Measurements from ENCODE around the gene TXNDC11. TPM values are rescaled to one million over a fixed set of nuclear protein-coding genes. Genes with fewer than 3 reads are reported as not detected.

TXNDC11 gene
- total RNA-seq, 1 donor from 2014 or later: 32.7 TPM

DNA sequence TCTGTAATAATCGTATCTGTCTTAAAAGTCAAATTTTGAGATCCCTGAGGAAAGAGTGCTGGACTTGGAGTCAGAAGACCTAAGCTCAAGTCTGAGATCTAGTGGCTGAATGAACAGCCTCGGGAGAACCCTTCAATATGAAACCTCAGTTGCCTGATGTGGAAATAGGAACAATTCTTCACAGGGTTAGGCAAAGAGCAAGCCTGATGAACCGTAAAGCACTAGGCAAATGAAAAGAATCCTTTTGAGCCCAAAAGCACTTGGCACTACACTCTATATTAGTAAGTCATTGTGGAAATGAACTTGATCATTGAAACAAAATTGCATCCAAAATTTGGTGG lies 20.2 kb downstream of the TXNDC11 start:
- no peak for DNase-seq (ENCODE audit: low read depth in 2 of 2)

DNA sequence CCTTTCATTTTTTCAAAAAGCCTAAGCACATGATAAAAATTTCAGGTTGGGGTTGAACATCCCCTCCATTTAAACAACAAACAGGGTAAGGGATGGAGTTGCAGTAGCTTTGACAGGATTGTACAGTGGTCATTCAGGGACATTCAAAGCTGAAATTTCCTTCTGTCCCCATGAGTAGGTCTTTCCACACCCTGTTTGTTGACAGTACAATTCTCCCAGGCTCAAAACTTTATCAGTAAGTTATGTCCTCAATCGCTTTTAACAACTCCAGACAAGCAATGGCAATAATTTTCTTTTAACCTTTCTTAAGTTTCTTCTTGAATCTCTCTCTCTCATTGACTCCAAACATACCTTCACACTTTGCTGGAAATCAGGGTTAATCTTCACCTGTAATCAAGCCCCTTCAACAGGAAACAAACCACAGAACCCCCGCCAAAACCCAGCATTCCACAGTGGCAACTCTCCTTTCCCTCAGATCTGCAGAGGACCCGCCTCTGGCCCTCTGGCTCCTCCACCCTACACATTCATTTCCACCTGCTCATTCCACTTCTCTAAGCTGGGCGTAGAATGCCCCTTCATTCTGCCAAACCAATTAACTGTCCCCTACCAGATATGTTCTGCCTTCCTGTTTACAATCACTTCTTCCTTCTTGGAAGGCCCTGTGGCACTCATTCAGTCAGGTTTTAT lies 20.7 kb downstream of the TXNDC11 start:
- DNase-seq (ENCODE audit: low read depth in 2 of 2): no peak

DNA sequence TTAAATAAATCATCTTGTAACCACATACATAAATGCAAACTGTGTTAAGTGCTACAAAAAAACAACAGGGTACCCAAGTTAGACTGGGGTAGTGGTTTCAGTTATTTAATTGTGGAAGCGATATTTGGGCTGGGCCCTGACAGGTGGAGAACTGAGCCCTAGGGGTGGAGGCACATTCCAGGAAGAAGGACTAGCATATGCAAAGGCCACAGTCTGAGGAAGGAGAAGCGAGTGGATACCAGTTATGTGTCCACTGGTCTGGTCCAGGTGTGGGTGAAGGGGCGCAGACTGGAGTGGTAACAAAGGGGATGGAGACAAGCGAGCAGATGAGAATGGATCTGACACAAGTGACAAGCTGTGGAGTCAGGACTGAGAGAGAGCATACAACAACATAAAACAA lies 22.9 kb downstream of the TXNDC11 start:
- DNase-seq (ENCODE audit: low read depth in 2 of 2): no peak

DNA sequence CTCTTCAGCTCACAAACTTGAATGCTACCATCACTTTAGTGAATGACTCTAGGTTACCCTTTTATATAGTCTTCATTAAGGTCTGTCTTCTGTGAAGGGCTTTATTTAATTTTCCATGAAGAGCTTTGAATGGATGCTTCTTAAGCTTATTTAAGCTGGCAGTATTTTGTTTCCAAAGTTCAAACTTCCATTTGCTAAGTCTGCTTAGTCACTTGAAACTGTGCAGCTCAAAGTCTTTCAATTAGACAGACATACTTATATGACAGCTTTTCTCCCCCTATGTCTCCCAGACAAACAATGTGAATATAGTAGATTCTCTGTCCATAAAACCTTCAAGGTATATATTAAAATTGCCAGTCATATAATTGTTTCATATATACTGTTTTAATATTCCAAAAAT lies 23.5 kb downstream of the TXNDC11 start:
- DNase-seq (ENCODE audit: low read depth in 2 of 2): no peak

DNA sequence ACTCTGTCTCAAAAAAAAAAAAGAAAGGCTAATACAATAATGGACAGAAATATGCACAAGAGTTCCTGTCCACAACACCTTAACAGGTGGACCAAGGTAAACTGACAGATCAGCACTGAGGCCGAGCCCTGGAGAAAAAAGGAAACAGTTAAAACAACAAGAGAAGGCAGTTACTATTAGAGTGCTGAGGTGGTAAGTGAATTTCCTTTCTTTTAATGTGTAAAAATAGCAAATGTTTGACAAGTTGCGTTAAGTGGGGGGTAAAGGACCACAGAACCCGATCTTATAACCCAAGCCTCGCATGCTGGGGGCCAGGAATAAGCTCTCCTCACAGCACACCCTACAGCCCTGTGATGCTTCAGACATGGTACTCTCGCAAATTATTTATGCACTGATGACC lies 24.8 kb downstream of the TXNDC11 start:
- no peak for DNase-seq (ENCODE audit: low read depth in 2 of 2)

DNA sequence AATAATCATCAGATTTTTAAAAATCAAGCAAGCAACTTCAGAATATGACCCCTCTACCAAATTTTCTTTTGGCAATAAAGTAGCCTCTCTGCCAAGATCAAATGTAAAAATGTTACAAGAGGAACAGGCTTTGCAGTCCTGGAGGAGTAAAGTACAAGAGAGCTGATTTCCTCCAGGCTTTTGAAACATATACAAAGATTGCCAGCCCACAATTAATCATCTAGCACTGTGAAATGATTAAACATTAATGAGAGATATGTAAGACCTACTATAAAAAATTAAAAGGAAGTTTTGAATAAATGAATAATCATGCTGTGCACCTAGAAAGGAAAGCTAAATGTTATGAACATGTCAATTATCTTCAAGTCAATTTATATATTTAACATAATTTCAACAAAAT lies 26.3 kb downstream of the TXNDC11 start:
- no peak for DNase-seq (ENCODE audit: low read depth in 2 of 2)

DNA sequence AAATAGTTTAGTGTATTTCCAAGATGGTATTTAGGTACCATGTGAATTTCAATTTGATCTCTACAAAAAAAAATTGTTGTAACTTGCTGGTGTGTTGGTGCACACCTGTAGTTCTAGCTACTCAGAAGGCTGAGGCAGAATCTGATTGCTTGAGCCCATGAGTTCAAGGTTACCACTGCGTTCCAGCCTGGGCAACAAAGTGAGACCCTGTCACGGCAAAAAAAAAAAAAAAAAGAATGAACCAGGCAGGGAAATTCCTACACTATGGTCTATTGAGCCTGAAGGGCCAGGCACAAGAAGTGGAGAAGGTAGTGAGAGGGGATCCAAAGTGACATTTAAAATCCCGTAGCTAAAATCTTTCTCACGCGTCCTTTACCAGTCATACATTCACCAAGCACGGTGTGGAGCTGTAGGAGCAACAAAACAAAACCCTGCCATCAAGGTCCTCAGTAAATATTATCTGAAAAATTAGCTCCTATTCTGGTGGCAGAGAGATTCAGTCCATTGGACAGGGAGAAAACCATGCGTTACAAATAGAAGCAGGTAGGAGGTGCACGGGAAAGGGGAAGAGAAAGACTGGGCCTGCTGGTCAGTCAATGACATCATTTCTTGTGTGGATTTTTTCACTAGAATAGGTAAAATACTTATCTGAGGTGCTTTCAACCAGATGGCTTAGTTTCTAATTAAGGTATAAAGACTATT lies 27.3 kb downstream of the TXNDC11 start:
- DNase-seq (ENCODE audit: low read depth in 2 of 2): no peak

DNA sequence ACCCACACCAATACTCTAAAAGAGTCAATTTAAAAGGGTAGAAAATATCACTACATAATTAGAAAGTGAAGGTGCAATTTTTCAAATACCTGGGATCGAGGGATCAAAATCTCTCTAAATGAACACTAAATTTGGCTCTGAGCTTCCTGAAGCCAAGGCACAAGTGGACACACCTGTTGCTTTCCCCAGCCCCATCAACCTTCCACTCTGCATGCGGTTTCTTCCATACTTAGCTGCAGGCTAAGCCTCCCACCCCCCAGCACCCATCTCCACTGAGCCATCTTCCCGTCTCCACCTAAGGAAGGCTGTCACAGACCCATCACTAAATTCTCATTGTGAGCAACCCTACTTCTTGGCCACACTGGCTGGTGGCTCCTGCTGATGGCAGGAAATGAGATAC lies 30.5 kb downstream of the TXNDC11 start:
- DNase-seq (ENCODE audit: low read depth in 2 of 2): no peak

DNA sequence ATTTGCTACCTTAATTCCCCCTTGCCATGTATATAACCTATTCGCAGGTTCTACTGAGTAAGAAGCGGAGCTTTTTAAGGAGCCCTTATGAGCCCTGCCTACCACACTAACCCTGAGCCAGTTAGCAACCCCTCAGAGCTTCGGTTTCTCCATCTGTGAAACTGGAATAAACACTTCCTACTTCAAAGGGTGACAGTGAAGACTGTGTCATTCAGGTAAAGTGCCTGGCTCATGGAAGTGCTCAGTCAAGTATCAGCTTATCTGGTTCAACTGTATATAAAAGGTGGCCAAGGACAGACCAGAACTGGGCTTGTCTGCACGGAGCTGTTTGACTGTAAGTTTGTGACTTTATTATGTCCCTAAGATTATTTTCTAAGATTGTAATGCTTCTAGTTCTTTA lies 31.0 kb downstream of the TXNDC11 start:
- no peak for DNase-seq (ENCODE audit: low read depth in 2 of 2)

DNA sequence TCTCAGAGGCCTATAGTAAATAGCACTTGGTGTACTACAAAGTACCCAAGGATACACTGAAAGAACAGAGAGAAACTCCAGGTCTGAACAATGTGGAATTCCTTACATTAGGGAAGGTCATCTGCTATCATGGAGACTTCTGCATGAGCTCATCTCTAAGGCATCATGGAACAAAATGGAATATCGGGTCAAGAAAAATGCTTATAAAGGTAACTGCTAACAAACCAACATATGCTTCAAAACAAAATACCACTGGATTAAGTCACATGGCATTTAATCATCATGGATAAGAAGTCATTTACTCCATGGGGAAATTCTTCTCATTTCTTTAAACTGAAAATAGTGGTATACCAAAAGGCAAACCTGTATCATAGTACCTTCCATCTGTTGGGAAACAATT lies 34.2 kb downstream of the TXNDC11 start:
- DNase-seq (ENCODE audit: low read depth in 2 of 2): no peak

DNA sequence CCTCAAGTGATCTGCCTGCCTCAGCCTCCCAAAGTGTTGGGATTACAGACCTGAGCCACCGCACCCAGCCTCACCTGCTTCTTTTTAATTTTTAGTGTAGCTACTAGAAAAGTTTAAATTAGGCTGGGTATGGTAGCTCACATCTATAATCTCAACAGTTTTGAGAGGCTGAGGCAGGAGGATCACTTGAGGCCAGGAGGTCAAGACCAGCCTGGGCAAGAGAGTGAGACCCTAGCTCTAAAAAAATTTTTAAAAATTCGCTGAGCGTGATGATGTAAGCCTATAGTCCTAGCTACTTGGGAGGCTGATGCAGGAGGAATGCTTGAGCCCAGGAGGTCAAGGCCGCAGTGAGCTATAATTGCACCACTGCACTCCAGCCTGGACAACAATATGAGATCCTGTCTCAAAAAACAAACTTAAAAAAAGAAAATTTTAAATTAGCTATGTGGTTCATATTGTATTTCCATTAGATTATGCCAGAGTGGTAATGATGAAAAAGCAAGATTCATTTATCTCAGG lies 34.9 kb downstream of the TXNDC11 start:
- DNase-seq (ENCODE audit: low read depth in 2 of 2): no peak

DNA sequence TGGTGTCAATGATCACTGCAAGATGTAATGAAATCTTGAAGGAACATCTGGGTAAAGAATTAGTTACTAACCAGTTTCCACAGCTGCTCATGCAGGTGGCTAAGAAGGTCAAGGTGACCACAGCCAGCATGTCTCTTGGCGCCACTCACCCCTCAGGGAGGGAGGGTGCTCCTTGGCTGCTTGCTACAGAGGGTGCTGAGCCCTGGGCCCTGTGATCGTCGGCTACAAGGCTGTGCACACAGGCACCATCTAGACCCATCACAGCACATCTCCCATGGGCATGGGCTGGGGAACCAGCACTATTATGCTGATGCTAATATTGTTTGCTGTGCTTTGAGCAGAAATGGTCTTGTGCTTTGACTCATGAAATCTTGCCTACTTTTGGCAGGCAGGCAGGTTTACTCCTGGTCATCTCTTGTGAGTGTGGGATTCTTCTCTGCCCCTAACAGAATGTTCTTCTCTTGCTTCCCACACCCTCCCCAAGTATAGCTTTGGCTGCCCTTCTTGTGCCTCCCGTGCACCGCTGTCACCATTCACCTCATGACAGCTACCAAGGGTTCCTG lies 36.4 kb downstream of the TXNDC11 start:
- no peak for DNase-seq (ENCODE audit: low read depth in 2 of 2)

DNA sequence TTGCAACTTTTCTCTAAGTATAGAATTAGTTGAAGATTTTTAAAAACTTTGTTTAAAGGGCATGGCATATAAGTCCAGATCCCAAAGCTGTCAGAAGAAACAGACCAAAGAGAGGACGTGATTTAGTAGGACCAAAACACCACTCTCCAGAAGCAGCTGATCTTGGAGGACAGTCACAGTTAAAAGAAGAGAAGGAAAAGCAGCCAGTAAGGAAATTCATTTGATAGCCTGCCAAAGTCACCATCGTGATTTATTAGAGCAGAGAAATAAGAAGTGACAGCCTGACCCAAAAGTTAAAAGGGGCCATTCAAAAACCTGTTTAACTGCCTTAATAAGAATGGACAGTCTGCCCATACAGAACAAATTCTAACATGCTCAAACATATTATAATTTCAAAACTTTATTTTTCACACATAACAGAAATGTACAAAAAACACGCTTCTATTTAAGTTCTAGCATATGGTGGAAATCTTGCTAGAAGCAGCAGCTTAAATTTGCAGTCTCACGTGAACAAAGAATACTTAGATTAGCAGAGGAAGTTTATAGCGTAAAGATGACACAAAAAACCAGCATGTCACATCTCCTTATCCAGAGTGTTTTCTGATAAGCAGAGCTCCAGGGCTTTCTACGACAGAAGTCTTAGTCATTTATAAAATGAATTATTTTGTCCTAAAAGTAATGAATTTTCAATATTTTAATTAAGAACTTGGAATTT lies 37.2 kb downstream of the TXNDC11 start:
- DNase-seq (ENCODE audit: low read depth in 2 of 2): no peak

DNA sequence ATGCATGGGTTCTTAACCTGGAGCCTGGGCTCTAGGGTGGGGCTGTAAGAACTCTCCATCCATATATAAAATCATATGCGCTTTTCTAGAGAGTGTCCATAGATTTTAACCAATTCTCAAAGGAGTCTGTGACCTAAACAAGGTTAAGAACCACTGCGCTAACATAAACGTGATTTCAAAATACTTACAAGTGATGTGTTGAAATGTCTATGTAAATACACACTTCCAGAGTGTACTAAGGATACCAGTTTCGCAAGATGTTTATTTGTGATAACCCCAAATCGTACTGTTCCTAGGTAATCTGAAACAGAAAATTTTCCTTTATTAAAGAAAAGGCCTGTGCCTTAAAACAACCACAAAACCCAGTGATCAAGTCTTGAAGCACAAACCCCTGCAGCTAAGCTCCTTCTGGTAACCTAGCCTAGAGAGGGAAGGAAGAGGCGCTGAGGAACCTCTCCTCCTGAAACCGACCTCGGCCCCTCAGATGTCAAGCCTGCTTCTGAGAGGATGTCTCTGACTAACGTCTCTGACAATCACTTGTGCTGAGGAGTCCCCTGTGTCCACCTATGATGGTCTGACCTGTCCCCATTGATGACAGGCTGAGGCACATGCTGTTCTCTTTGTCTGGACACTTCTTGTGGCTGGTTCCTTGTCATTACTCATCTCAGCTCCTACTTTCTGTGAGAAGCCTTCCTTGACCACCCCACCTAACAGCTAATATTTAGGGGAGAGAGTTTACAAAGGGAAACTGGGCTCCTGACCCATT lies 42.2 kb downstream of the TXNDC11 start:
- no peak for DNase-seq (ENCODE audit: low read depth in 2 of 2)

DNA sequence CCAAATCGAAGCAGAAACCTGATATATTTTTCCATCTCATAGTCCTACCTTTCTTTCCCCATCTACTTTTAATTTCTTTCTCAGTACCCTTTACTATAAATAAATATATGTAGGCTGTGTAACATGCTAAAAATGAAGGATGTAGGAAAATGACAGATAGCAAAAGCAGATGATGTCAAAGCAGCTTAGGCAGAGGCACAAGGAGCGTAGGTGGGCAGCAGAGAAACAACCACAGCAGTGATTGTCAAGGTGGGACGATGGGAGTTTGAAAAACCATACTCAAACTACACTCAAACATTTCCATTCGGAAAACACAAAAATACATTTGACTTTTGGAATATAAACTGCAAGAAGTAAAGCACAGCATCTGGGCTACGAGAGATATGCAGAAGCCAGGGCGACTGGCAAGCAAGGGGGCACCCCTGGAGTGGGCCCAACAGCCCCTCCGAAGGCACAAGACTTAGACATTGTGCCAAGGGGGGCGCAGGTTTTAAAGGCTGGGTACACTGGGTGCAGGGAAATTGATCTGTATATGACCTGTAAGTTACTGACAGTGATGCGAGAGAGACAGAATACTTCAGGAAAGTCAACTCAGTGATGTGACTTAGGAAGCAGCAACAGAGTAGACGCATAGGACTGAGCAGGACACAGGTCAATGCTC lies 43.3 kb downstream of the TXNDC11 start:
- no peak for DNase-seq (ENCODE audit: low read depth in 2 of 2)

DNA sequence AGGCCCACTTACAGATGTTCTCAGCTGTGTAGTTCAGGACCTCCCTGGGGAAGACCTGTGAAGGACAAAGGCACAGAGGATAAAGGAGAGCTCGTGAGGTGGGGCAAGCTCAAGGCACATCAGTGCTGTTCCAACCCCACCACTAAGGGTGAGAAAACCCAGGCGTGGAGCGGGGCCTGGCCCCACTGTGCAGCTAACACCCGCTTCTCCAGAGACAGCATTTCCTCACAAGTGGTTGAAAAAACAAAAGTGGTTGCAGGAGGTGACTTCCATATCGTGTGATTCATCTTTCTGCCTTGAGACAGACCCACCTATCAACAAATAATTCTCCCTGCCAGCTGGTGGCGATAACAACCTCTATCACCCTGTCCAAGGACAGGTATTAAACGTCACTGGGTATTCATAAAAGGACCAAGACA lies 44.4 kb downstream of the TXNDC11 start:
- DNase-seq (ENCODE audit: low read depth in 2 of 2): peak in 1 of 2 donors; percentile 40

DNA sequence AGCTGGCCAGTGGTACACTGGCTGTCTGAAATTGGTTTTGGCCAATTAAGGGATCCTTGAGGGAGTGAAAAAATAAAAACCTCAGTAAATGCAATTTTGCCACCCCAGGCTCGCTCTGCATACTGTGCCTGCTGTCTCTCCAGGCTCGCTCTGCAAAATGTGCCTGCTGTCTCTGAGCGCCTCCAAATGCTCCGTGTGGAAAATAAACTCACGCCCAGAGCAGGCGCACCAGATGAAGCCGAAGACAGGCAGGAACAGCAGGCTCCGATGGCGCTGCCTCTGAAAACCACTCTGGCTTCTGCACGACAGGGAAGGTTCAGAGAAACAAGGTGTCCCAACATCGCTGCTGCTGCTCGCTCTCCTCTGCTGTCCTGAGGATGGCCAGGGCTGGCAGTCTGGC lies 45.3 kb downstream of the TXNDC11 start:
- DNase-seq (ENCODE audit: low read depth in 2 of 2): no peak

DNA sequence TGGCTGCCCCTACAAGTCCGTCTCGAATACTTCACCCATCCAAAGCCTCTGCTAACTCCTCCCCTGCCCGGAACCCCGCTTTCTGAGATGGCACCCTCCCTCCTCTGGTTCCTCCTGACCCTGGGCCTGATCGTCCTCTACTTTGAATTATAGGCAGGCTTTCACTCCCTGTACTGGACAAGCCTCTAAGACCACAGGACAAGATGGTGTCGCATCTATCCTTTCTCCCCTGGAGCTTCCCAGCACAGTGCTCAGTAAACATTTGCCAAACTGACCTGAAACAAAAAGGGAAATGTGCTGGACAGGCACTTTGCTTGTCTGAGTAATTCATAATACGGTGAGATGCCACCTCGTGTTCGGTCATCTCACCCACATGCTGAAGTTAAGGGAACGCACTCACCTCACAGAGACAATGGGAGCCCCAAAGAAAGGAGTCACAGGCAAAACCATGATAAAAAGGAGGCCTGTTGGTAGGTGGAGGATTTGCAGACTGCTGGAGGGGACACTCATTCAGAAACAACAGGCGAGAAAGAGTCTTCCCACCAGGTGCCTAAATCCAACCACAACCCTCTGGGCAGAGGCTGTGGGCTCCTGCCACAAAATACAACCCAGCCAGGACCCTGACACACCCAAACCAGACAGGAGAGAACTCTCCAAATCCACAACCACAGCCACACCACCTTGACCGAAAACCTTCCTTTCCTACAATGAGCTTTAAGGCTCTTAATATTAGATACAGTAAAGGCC lies 46.2 kb downstream of the TXNDC11 start:
- DNase-seq (ENCODE audit: low read depth in 2 of 2): no peak

DNA sequence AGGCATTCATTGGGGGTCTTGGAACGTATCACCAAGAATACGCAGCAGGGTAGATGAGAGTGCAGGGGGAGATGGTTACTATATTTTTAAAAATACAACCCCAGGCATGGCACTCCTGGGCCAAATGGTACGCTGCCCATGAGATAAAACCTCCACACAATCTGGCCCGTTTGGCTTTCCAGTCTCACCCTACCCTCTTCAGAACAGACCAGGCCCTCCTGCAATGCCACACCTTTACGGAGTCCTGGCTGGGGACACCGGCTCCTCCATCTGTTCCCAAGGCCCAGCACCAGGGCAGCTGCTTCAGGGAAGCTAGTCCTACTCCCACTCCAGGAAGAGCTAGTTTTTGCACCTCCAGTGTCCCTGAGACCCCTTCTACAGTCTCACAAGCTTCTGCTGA lies 50.0 kb downstream of the TXNDC11 start:
- no peak for DNase-seq (ENCODE audit: low read depth in 2 of 2)

DNA sequence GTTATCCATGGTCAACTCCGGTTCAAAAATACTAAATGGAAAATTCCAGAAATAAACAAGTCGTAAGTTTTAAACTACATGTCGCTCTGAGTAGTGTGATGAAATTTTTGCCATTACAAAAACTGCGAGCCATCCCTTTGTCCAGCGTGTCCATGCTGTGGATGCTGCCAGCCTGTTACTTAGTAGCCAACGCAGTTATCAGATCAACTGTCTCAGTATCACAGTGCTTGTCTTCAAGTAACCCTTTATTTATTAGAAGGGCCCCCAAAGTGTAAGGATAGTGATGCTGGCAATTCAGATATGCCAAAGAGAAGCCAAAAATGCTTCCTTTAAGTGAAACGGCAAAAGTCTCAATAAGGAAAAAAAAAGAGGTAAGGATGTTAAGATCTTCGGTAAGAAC lies 50.5 kb downstream of the TXNDC11 start:
- no peak for DNase-seq (ENCODE audit: low read depth in 2 of 2)

All from lung microvascular endothelial cell (primary cell).